Measurements from ENCODE around the gene TMEM223.
"Not testable (repeated sequence)": the region's sequence is repeated elsewhere in the genome, so short reads cannot be mapped to it uniquely, and the experiment has no call there.

The TMEM223 gene

GRCh38 chr11:62791501-62792201 is at the start of gene TMEM223:
Gene TMEM223 (minus strand): TSS chr11:62792006. CDS start chr11:62791994, 12 bp downstream.
- peak; percentile 73 to 87 (median 84) for DNase-seq (ENCODE audit: low read depth in 4 of 4, low spot score in 1 of 4)

GRCh38 chr11:62840721-62841360 is 49.0 kb upstream of the TMEM223 start:
- DNase-seq (ENCODE audit: low read depth in 4 of 4, low spot score in 1 of 4): peak in 3 of 4 experiments; percentile 69 to 79 (median 77)

GRCh38 chr11:62839050-62839945 is 47.5 kb upstream of the TMEM223 start, which contains the start of gene WDR74:
Gene WDR74 (minus strand): TSS chr11:62839590. CDS start chr11:62839570, 20 bp downstream.
- DNase-seq (ENCODE audit: low read depth in 4 of 4, low spot score in 1 of 4): peak in 3 of 4 experiments; percentile 75 to 85 (median 81)

GRCh38 chr11:62835336-62835735 is 43.5 kb upstream of the TMEM223 start:
- DNase-seq (ENCODE audit: low read depth in 4 of 4, low spot score in 1 of 4): no peak

- DNase-seq (ENCODE audit: low read depth in 4 of 4, low spot score in 1 of 4): no peak
Measured at GRCh38 chr11:62832336-62833234, 40.8 kb upstream of the TMEM223 start, which contains the start of gene TEX54. Gene TEX54 (minus strand): TSS chr11:62832841.

- peak; percentile 98 to 100 (median 99) for DNase-seq (ENCODE audit: low read depth in 4 of 4, low spot score in 1 of 4)
Measured at GRCh38 chr11:62831520-62832335, 39.9 kb upstream of the TMEM223 start, which contains the start of gene STX5. Gene STX5 (minus strand): TSS chr11:62832051. CDS start chr11:62831243, 808 bp downstream.

- no peak for DNase-seq (ENCODE audit: low read depth in 4 of 4, low spot score in 1 of 4)
Measured at GRCh38 chr11:62830904-62831519, 39.2 kb upstream of the TMEM223 start.

- DNase-seq (ENCODE audit: low read depth in 4 of 4, low spot score in 1 of 4): not testable (repeated sequence)
Measured at GRCh38 chr11:62828130-62828529, 36.3 kb upstream of the TMEM223 start.

- DNase-seq (ENCODE audit: low read depth in 4 of 4, low spot score in 1 of 4): no peak
Measured at GRCh38 chr11:62823677-62824076, 31.9 kb upstream of the TMEM223 start.

- DNase-seq (ENCODE audit: low read depth in 4 of 4, low spot score in 1 of 4): no peak
Measured at GRCh38 chr11:62817129-62817528, 25.3 kb upstream of the TMEM223 start.

GRCh38 chr11:62816557-62816956 is 24.8 kb upstream of the TMEM223 start:
- DNase-seq (ENCODE audit: low read depth in 4 of 4, low spot score in 1 of 4): no peak

- DNase-seq (ENCODE audit: low read depth in 4 of 4, low spot score in 1 of 4): no peak
Measured at GRCh38 chr11:62811659-62812058, 19.9 kb upstream of the TMEM223 start.

- no peak for DNase-seq (ENCODE audit: low read depth in 4 of 4, low spot score in 1 of 4)
Measured at GRCh38 chr11:62810748-62811147, 18.9 kb upstream of the TMEM223 start.

GRCh38 chr11:62806611-62807121 is 14.9 kb upstream of the TMEM223 start:
- DNase-seq (ENCODE audit: low read depth in 4 of 4, low spot score in 1 of 4): no peak

- no peak for DNase-seq (ENCODE audit: low read depth in 4 of 4, low spot score in 1 of 4)
Measured at GRCh38 chr11:62805961-62806441, 14.2 kb upstream of the TMEM223 start.

- DNase-seq (ENCODE audit: low read depth in 4 of 4, low spot score in 1 of 4): peak; percentile 91 to 97 (median 92)
Measured at GRCh38 chr11:62805076-62805892, 13.5 kb upstream of the TMEM223 start, which contains the start of gene NXF1. Gene NXF1 (minus strand): TSS chr11:62805440. CDS start chr11:62805356, 84 bp downstream.

- DNase-seq (ENCODE audit: low read depth in 4 of 4, low spot score in 1 of 4): no peak
Measured at GRCh38 chr11:62804310-62805075, 12.7 kb upstream of the TMEM223 start.
